Ureter (tissue), 1 donor: ENCODE results near the gene USP9X. TPM values are rescaled to one million over a fixed set of nuclear protein-coding genes. Genes with fewer than 3 reads are reported as not detected.
"Not testable (repeated sequence)": the region's sequence is repeated elsewhere in the genome, so short reads cannot be mapped to it uniquely, and the experiment has no call there.

ENCODE experiments used
- DNase-seq: peaks from one replicate; pipeline ENCODE4 v3.0.0-alpha.2; 2020; ENCODE audit warnings: low spot score
- total RNA-seq: library from RNA; stranded (reverse); gene quantifications from one replicate; pipeline ENCODE4 v1.2.4, GENCODE V29; 2023
- donor health status: DM: yes; HTN: yes; CAD: no.

The USP9X gene
- total RNA-seq, 1 donor from 2014 or later = 93.8 TPM

- DNase-seq = not testable (repeated sequence)
These were observed 197.1 kb downstream of the USP9X start for GRCh38 chrX:41282307-41282706.

- not testable (repeated sequence) for DNase-seq
These were observed 200.7 kb downstream of the USP9X start for GRCh38 chrX:41285928-41286327.

Other genes with a start within 250 kb of the USP9X start
- 247 TPM for gene DDX3X, start 248.7 kb downstream of the USP9X start, total RNA-seq